Measurements from ENCODE around the gene ATG3. TPM values are rescaled to one million over a fixed set of nuclear protein-coding genes. Genes with fewer than 3 reads are reported as not detected.

ATG3 gene
- total RNA-seq: 66.2 and 69.8 TPM in 2 replicates

GRCh38 chr3:112561734-112562529 lies at the start of gene ATG3, which contains the start of gene SLC35A5:
Gene ATG3, minus strand, starts transcription at chr3:112561962. Its CDS starts 434 bp downstream, at chr3:112561528.
Gene SLC35A5, plus strand, starts transcription at chr3:112562045. Its CDS starts 1,359 bp downstream, at chr3:112563404.
- intact Hi-C loops (cut with micrococcal nuclease): loop anchor here (1.0 to 5.0 kb wide), 15 partner anchors 65 to 1183 kb away; partner anchors contain the start of genes ABHD10, GCSAM, GTPBP8 and SIDT1
- Mint-ChIP-seq H3K4me3 (peak within 1 kb of the TSS; percentile 93), H3K4me1 (ENCODE audit: low read depth) (peaks cover 31% of the 10 kb centered on the region), H3K9me3 (no peaks in the 10 kb centered on the region), H3K27ac (peak within 1 kb of the TSS; percentile 99), H3K27me3 (ENCODE audit: insufficient read depth) (no peaks in the 10 kb centered on the region), H3K36me3 (ENCODE audit: low read depth) (peaks cover 11% of the 10 kb centered on the region)
- peak; percentile 98 for DNase-seq (ENCODE audit: low spot score)

- Mint-ChIP-seq H3K4me1 (ENCODE audit: low read depth) (peaks cover 5% of the 10 kb centered on the region), H3K4me3 (no peak overlapping the region), H3K27me3 (ENCODE audit: insufficient read depth) (peaks cover 7% of the 10 kb centered on the region), H3K9me3 (no peaks in the 10 kb centered on the region), H3K36me3 (ENCODE audit: low read depth) (peaks cover 2% of the 10 kb centered on the region), H3K27ac (no peak overlapping the region)
- intact Hi-C loops (cut with micrococcal nuclease): no loop called here
- DNase-seq (ENCODE audit: low spot score): no peak
Measured at GRCh38 chr3:112610121-112610520, 48.4 kb upstream of the ATG3 start.

GRCh38 chr3:112607863-112608262 lies 46.1 kb upstream of the ATG3 start:
- H3K9me3 Mint-ChIP-seq: no peaks in the 10 kb centered on the region
- no peaks in the 10 kb centered on the region for H3K36me3 Mint-ChIP-seq (ENCODE audit: low read depth)
- no peak overlapping the region for H3K4me3 Mint-ChIP-seq
- H3K4me1 Mint-ChIP-seq (ENCODE audit: low read depth): peaks cover 20% of the 10 kb centered on the region
- DNase-seq (ENCODE audit: low spot score): no peak
- intact Hi-C loops (cut with micrococcal nuclease): no loop called here
- no peak overlapping the region for H3K27ac Mint-ChIP-seq
- peaks cover 7% of the 10 kb centered on the region for H3K27me3 Mint-ChIP-seq (ENCODE audit: insufficient read depth)

- Mint-ChIP-seq H3K9me3 (no peaks in the 10 kb centered on the region), H3K27me3 (ENCODE audit: insufficient read depth) (peaks cover 5% of the 10 kb centered on the region), H3K4me3 (no peak overlapping the region), H3K4me1 (ENCODE audit: low read depth) (peaks cover 31% of the 10 kb centered on the region), H3K36me3 (ENCODE audit: low read depth) (no peaks in the 10 kb centered on the region), H3K27ac (no peak overlapping the region)
- intact Hi-C loops (cut with micrococcal nuclease): no loop called here
- no peak for DNase-seq (ENCODE audit: low spot score)
Measured at GRCh38 chr3:112606098-112606497, 44.3 kb upstream of the ATG3 start.

GRCh38 chr3:112605285-112605684 lies 43.5 kb upstream of the ATG3 start:
- H3K9me3 Mint-ChIP-seq: no peaks in the 10 kb centered on the region
- no peak overlapping the region for H3K4me3 Mint-ChIP-seq
- H3K4me1 Mint-ChIP-seq (ENCODE audit: low read depth): peaks cover 31% of the 10 kb centered on the region
- no peak for DNase-seq (ENCODE audit: low spot score)
- H3K27me3 Mint-ChIP-seq (ENCODE audit: insufficient read depth): peaks cover 5% of the 10 kb centered on the region
- H3K36me3 Mint-ChIP-seq (ENCODE audit: low read depth): no peaks in the 10 kb centered on the region
- intact Hi-C loops (cut with micrococcal nuclease): no loop called here
- no peak overlapping the region for H3K27ac Mint-ChIP-seq

- Mint-ChIP-seq H3K27ac (no peak overlapping the region), H3K4me3 (no peak overlapping the region), H3K9me3 (no peaks in the 10 kb centered on the region), H3K27me3 (ENCODE audit: insufficient read depth) (peaks cover 5% of the 10 kb centered on the region), H3K4me1 (ENCODE audit: low read depth) (peaks cover 31% of the 10 kb centered on the region), H3K36me3 (ENCODE audit: low read depth) (no peaks in the 10 kb centered on the region)
- intact Hi-C loops (cut with micrococcal nuclease): no loop called here
- DNase-seq (ENCODE audit: low spot score): no peak
Measured at GRCh38 chr3:112604536-112604935, 42.8 kb upstream of the ATG3 start.

GRCh38 chr3:112602217-112602838 lies 40.6 kb upstream of the ATG3 start:
- H3K9me3 Mint-ChIP-seq: no peaks in the 10 kb centered on the region
- peak overlapping the region; percentile 23 for H3K27ac Mint-ChIP-seq
- no peak for DNase-seq (ENCODE audit: low spot score)
- H3K4me3 Mint-ChIP-seq: no peak overlapping the region
- intact Hi-C loops (cut with micrococcal nuclease): loop anchor here (1.0 to 2.0 kb wide), 2 partner anchors 20 to 39 kb away; no protein-coding TSS in a partner anchor
- H3K36me3 Mint-ChIP-seq (ENCODE audit: low read depth): no peaks in the 10 kb centered on the region
- peaks cover 4% of the 10 kb centered on the region for H3K27me3 Mint-ChIP-seq (ENCODE audit: insufficient read depth)
- peaks cover 31% of the 10 kb centered on the region for H3K4me1 Mint-ChIP-seq (ENCODE audit: low read depth)

- Mint-ChIP-seq H3K9me3 (no peaks in the 10 kb centered on the region), H3K36me3 (ENCODE audit: low read depth) (peaks cover 3% of the 10 kb centered on the region), H3K27ac (no peak overlapping the region), H3K27me3 (ENCODE audit: insufficient read depth) (no peaks in the 10 kb centered on the region), H3K4me1 (ENCODE audit: low read depth) (peaks cover 13% of the 10 kb centered on the region), H3K4me3 (no peak overlapping the region)
- intact Hi-C loops (cut with micrococcal nuclease): no loop called here
- no peak for DNase-seq (ENCODE audit: low spot score)
Measured at GRCh38 chr3:112598731-112599130, 37.0 kb upstream of the ATG3 start.

- Mint-ChIP-seq H3K4me1 (ENCODE audit: low read depth) (peaks cover 10% of the 10 kb centered on the region), H3K36me3 (ENCODE audit: low read depth) (peaks cover 5% of the 10 kb centered on the region), H3K4me3 (no peak overlapping the region), H3K27me3 (ENCODE audit: insufficient read depth) (no peaks in the 10 kb centered on the region), H3K27ac (no peak overlapping the region), H3K9me3 (peaks cover 2% of the 10 kb centered on the region)
- no peak for DNase-seq (ENCODE audit: low spot score)
- intact Hi-C loops (cut with micrococcal nuclease): no loop called here
Measured at GRCh38 chr3:112597945-112598344, 36.2 kb upstream of the ATG3 start.

- intact Hi-C loops (cut with micrococcal nuclease): no loop called here
Measured at GRCh38 chr3:112594856-112595255, 33.1 kb upstream of the ATG3 start.

GRCh38 chr3:112593258-112593657 lies 31.5 kb upstream of the ATG3 start:
- H3K36me3 Mint-ChIP-seq (ENCODE audit: low read depth): peaks cover 20% of the 10 kb centered on the region
- peaks cover 10% of the 10 kb centered on the region for H3K9me3 Mint-ChIP-seq
- H3K4me1 Mint-ChIP-seq (ENCODE audit: low read depth): no peaks in the 10 kb centered on the region
- intact Hi-C loops (cut with micrococcal nuclease): no loop called here
- H3K27me3 Mint-ChIP-seq (ENCODE audit: insufficient read depth): no peaks in the 10 kb centered on the region
- no peak for DNase-seq (ENCODE audit: low spot score)
- no peak overlapping the region for H3K27ac Mint-ChIP-seq
- no peak overlapping the region for H3K4me3 Mint-ChIP-seq

More at GRCh38 chr3:112594856-112595255, 33.1 kb upstream of the ATG3 start:
- no peaks in the 10 kb centered on the region for H3K4me1 Mint-ChIP-seq (ENCODE audit: low read depth)
- no peak overlapping the region for H3K4me3 Mint-ChIP-seq
- no peak for DNase-seq (ENCODE audit: low spot score)
- no peak overlapping the region for H3K27ac Mint-ChIP-seq
- no peaks in the 10 kb centered on the region for H3K27me3 Mint-ChIP-seq (ENCODE audit: insufficient read depth)
- H3K9me3 Mint-ChIP-seq: peaks cover 10% of the 10 kb centered on the region
- peaks cover 13% of the 10 kb centered on the region for H3K36me3 Mint-ChIP-seq (ENCODE audit: low read depth)

- no peak overlapping the region for H3K27ac Mint-ChIP-seq
- peaks cover 10% of the 10 kb centered on the region for H3K4me1 Mint-ChIP-seq (ENCODE audit: low read depth)
- H3K27me3 Mint-ChIP-seq (ENCODE audit: insufficient read depth): no peaks in the 10 kb centered on the region
- DNase-seq (ENCODE audit: low spot score): no peak
- intact Hi-C loops (cut with micrococcal nuclease): no loop called here
- peaks cover 2% of the 10 kb centered on the region for H3K9me3 Mint-ChIP-seq
- H3K36me3 Mint-ChIP-seq (ENCODE audit: low read depth): peaks cover 26% of the 10 kb centered on the region
- no peak overlapping the region for H3K4me3 Mint-ChIP-seq
Measured at GRCh38 chr3:112587336-112587735, 25.6 kb upstream of the ATG3 start.

- H3K4me1 Mint-ChIP-seq (ENCODE audit: low read depth): peaks cover 10% of the 10 kb centered on the region
- no peak overlapping the region for H3K27ac Mint-ChIP-seq
- intact Hi-C loops (cut with micrococcal nuclease): no loop called here
- no peaks in the 10 kb centered on the region for H3K27me3 Mint-ChIP-seq (ENCODE audit: insufficient read depth)
- H3K36me3 Mint-ChIP-seq (ENCODE audit: low read depth): peaks cover 25% of the 10 kb centered on the region
- H3K4me3 Mint-ChIP-seq: no peak overlapping the region
- no peak for DNase-seq (ENCODE audit: low spot score)
- no peaks in the 10 kb centered on the region for H3K9me3 Mint-ChIP-seq
Measured at GRCh38 chr3:112585782-112586181, 24.0 kb upstream of the ATG3 start.

Measured in activated T-helper 1 cell treated with anti-CD3 and anti-CD28 coated beads, Interleukin-12 subunit alpha, Interleukin-12 subunit beta, Interleukin-2, Interleukin-4 antibody, amounts not matched to agents 30 ng/mL and 10 ng/mL and 1 ng/mL, durations not matched to agents 14 hours and 24 hours and 36 hours (primary cell).